HG03354 (cell line): Measurements from ENCODE around the gene TRPM6.

Source experiments
- ATAC-seq: cut with Tn5 transposase; IDR thresholded peaks from one replicate; pipeline ENCODE4 v1.9.1; 2021; ENCODE audit warnings: mild to moderate bottlenecking; ENCODE audit not compliant: unreplicated experiment, poor library complexity, severe bottlenecking

TRPM6 gene

GRCh38 chr9:74735761-74736160, 152.0 kb downstream of the TRPM6 start:
- ATAC-seq = no peak

- ATAC-seq = no peak
Measured at GRCh38 chr9:74729136-74729695, 158.5 kb downstream of the TRPM6 start.

- ATAC-seq = no peak
Measured at GRCh38 chr9:74728176-74728575, 159.5 kb downstream of the TRPM6 start.

- ATAC-seq = no peak
Measured at GRCh38 chr9:74726581-74726980, 161.1 kb downstream of the TRPM6 start.

- ATAC-seq = no peak
Measured at GRCh38 chr9:74724317-74724716, 163.4 kb downstream of the TRPM6 start.

- ATAC-seq = no peak
Measured at GRCh38 chr9:74721696-74722660, 165.7 kb downstream of the TRPM6 start.

GRCh38 chr9:74719306-74719705, 168.4 kb downstream of the TRPM6 start:
- no peak for ATAC-seq

- no peak for ATAC-seq
Measured at GRCh38 chr9:74718709-74719108, 169.0 kb downstream of the TRPM6 start.

- no peak for ATAC-seq
Measured at GRCh38 chr9:74711341-74711740, 176.4 kb downstream of the TRPM6 start.

- ATAC-seq = no peak
Measured at GRCh38 chr9:74697535-74697934, 190.2 kb downstream of the TRPM6 start.

GRCh38 chr9:74696520-74696919, 191.2 kb downstream of the TRPM6 start:
- peak; percentile 60 for ATAC-seq

GRCh38 chr9:74691058-74691457, 196.7 kb downstream of the TRPM6 start:
- no peak for ATAC-seq

- ATAC-seq = no peak
Measured at GRCh38 chr9:74683322-74683721, 204.4 kb downstream of the TRPM6 start.

- no peak for ATAC-seq
Measured at GRCh38 chr9:74681906-74682305, 205.8 kb downstream of the TRPM6 start.

- ATAC-seq = no peak
Measured at GRCh38 chr9:74674077-74674476, 213.6 kb downstream of the TRPM6 start.
